GM12864 (cell line): ENCODE results near the gene SRI.

Experiments
- DNase-seq: peaks from one replicate; pipeline ENCODE4 v3.0.0-alpha.2; 2011; ENCODE audit warnings: low read depth
- H3K4me3 ChIP-seq: 2 replicates; pipeline ENCODE4 v1.5.1; 2011; ENCODE audit warnings: mild to moderate bottlenecking, low read depth, low read length, control low read depth
- CTCF ChIP-seq: IDR thresholded peaks from 2 replicates; pipeline ENCODE4 v1.5.1; 2011; ENCODE audit warnings: low read depth, mild to moderate bottlenecking, moderate library complexity, low read length, control low read depth, inconsistent platforms; ENCODE audit errors: missing control alignments

SRI gene

DNA sequence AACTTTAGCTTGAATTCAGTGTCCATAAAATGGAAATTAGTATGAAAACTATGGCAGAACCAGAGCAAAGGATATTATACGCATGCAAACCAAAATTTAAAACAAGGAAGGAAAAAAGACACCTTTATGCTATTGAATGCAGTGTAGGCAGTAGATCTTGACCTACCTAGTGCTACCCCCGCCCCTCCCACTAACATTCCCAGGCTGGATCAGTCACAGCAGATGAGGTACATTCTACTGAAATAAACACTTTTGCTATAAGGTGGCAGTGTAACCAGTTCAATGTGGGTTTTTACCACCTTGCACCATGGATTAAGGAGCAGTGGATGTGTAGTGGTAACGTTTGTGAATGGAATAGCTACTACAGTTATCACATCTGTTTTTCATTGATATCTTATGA, 27.9 kb downstream of the SRI start:
- no peak overlapping the region for H3K4me3 ChIP-seq
- TF ChIP-seq CTCF: no peak
- DNase-seq: no peak

DNA sequence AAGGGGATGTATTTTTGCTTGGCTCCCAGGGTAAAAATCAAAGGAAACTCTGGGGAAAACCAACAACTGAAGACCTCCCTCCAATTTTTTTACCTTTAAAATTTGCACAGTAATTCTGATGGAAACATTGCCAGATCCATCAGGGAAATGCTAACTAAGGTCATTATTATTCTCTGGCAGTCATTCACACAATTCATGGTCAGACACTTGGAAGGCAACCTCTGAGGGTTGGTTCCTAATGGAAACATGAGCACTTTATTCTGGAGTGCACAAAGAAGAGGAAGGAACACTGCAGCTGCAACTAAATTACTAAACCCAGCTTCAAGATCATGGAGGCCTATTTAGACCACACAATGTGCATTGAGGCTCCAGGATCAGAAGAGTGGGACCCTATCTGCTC, 34.2 kb downstream of the SRI start:
- no peak for TF ChIP-seq CTCF
- DNase-seq: no peak

DNA sequence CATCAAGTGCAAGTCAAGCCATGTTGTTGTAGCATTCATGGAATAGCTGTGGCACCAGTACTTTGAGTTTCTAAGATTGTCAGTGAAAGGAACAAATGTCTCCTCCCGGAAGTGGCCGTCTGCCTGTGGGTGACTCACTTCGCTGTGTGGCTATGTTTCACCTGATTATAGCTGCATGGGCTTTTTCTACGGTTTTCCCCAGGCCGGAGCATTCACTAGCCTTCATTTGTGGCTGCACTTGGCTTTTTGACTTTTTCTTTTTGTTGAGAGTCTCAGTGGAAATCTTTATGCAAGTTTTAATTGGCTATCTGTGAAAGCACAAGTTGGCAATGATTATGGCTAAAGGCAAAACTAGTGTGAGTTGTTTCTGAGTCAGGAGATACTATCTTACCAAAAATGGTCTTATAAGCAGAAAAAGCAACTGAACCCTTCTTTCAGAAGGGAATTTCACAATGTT, 35.0 kb downstream of the SRI start:
- H3K4me3 ChIP-seq: no peak overlapping the region
- no peak for TF ChIP-seq CTCF
- DNase-seq: peak; percentile 5

More for the DNA sequence above, 34.2 kb downstream of the SRI start:
- H3K4me3 ChIP-seq: no peak overlapping the region

DNA sequence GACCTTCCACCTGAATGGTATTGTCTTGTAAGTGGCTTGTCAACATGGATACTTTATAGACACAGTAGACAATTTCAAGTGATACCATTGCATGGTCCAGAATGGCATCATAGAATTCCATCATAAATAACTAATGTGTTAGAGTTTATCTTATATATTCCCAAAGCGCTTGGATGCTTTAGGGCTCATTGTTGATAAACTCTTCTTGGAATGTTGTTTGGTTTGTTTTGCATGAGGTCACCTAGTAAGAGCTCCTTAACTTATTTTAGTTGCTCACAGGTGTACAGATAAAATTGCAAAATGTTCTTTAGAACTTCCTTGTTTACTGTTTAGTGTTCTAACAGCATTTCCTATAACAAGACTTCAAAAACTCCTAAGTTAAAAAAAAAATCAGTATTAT, 36.8 kb downstream of the SRI start:
- no peak for TF ChIP-seq CTCF
- H3K4me3 ChIP-seq: no peak overlapping the region
- DNase-seq: no peak

GRCh38 chr7:88176190-88176589, 43.6 kb downstream of the SRI start:
- DNase-seq: no peak
- no peak for TF ChIP-seq CTCF

GRCh38 chr7:88172842-88173241, 47.0 kb downstream of the SRI start:
- no peak for DNase-seq
- H3K4me3 ChIP-seq: no peak overlapping the region
- TF ChIP-seq CTCF: no peak

More at GRCh38 chr7:88176190-88176589, 43.6 kb downstream of the SRI start:
- H3K4me3 ChIP-seq: no peak overlapping the region

- no peak for DNase-seq
- peak; percentile 48 for TF ChIP-seq CTCF
- H3K4me3 ChIP-seq: no peak overlapping the region
Observed at GRCh38 chr7:88169717-88170320, 50.0 kb downstream of the SRI start.
